ENCODE measurements around the gene CHCT1. TPM values are rescaled to one million over a fixed set of nuclear protein-coding genes. Genes with fewer than 3 reads are reported as not detected.
"Not testable (repeated sequence)": the region's sequence is repeated elsewhere in the genome, so short reads cannot be mapped to it uniquely, and the experiment has no call there.

CHCT1 gene
- total and polyA plus RNA-seq, 12 donors, result 0.44 TPM; not detected in 11

DNA sequence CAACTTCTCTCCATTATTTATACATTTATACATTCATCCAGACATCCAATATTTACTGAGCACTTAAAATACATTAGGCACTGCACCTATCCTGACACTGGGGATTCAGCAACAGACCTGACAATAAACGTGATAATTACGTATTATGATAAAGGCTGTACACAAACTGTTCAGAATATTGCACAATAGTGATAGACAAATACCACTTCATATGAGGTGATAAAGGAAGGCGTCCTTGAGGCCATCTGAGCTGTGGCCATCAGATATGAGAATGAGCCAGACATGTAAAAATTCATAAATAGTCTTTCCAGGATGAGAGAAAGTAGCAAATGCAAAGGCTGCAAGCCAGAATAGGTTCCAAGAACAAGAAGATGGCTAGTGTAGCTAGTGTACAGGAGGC lies 38.9 kb upstream of the CHCT1 start:
- no peaks in the 10 kb centered on the region for H3K27me3 ChIP-seq
- peaks cover 0 to 52% (median 18%) of the 10 kb centered on the region in 9 donors for H3K4me1 ChIP-seq
- no peaks in the 10 kb centered on the region for H3K9me3 ChIP-seq
- intact Hi-C loops (cut with DNase I), result no loop called here
- TF ChIP-seq, protein P1, sequence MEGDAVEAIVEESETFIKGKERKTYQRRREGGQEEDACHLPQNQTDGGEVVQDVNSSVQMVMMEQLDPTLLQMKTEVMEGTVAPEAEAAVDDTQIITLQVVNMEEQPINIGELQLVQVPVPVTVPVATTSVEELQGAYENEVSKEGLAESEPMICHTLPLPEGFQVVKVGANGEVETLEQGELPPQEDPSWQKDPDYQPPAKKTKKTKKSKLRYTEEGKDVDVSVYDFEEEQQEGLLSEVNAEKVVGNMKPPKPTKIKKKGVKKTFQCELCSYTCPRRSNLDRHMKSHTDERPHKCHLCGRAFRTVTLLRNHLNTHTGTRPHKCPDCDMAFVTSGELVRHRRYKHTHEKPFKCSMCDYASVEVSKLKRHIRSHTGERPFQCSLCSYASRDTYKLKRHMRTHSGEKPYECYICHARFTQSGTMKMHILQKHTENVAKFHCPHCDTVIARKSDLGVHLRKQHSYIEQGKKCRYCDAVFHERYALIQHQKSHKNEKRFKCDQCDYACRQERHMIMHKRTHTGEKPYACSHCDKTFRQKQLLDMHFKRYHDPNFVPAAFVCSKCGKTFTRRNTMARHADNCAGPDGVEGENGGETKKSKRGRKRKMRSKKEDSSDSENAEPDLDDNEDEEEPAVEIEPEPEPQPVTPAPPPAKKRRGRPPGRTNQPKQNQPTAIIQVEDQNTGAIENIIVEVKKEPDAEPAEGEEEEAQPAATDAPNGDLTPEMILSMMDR (IDR thresholded peaks at IDR 0.05), result no peak
- H3K36me3 ChIP-seq, result peaks cover 0 to 14% (median 0%) of the 10 kb centered on the region in 9 donors
- no peak for ATAC-seq
- WGBS, 2 donors, result 52 to 54% methylated on average over 3 of the region's 3 CpGs
- no peak overlapping the region for H3K4me3 ChIP-seq
- H3K27ac ChIP-seq, result no peak overlapping the region
- no peak for DNase-seq

DNA sequence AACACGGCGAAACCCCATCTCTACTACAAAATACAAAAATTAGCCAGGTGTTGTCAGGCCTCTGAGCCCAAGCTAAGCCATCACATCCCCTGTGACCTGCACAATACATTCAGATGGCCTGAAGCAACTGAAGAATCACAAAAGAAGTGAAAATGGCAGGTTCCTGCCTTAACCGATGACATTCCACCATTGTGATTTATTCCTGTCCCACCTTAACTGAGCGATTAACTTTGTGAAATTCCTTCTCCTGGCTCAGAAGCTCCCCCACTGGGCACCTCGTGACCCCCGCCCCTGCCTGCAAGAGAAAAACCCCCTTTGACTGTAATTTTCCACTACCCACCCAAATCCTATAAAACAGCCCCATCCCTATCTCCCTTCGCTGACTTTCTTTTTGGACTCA lies 37.4 kb upstream of the CHCT1 start:
- ATAC-seq; intact Hi-C loops (cut with DNase I); DNase-seq; H3K4me3 ChIP-seq; H3K36me3 ChIP-seq; H3K9me3 ChIP-seq; H3K27ac ChIP-seq; H3K27me3 ChIP-seq: not testable (repeated sequence)
- 95 to 97% methylated on average over 7 of the region's 7 CpGs for WGBS, 2 donors
- H3K4me1 ChIP-seq, result peaks cover 0 to 67% (median 32%) of the 10 kb centered on the region in 9 donors

DNA sequence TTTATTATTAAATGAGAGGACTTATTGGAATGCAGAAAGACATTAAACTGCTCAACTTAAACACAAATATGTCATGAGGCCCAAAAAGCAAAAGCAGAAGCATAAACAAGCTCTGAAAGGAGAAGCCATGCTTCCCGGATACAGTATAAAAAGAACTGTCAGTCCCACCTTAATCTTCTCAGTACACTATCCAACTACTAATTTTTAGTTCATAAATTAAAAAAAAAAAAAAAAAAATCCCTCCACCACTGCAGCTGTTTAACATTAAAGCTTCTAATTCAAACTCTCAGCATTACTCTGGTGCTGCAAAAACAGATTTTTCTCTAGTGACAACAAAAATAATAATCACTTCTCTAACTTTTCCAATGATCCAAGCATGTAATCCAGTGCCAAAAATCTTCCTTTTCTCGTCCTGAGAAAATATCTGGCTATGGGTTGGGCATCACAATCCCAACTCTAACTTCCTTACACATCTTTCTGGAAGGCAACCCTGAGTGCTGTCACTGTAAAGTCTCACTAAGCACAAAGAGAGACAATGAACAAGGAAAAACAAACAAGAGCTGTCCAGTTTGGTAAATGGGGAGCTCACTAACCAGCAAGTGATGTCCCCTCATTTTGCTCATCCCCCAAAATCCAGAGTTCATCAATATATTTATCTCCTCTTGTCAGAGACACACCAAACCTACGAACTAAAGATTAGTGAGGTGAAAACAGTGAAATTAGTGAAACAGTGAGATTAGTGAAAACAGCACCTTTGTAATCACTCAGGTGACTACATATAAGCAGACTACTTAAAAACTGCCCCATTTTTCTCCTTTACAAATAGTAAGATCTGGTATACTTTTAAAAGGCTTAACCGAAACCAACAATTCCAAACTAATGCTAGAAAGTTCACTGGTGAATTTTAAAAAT lies 35.9 kb upstream of the CHCT1 start:
- ATAC-seq (no peak), DNase-seq (no peak)
- Histone ChIP-seq H3K27me3 (no peaks in the 10 kb centered on the region), H3K9me3 (no peaks in the 10 kb centered on the region), H3K4me3 (no peak overlapping the region), H3K36me3 (peaks cover 0 to 6% (median 0%) of the 10 kb centered on the region in 9 donors), H3K4me1 (peaks cover 0 to 80% (median 43%) of the 10 kb centered on the region in 9 donors), H3K27ac (peak overlapping the region in 1 of 10 donors; percentile 45)
- WGBS, 2 donors, result 61 to 66% methylated on average over 4 of the region's 4 CpGs
- intact Hi-C loops (cut with DNase I), result no loop called here
- TF ChIP-seq, protein P1 (IDR thresholded peaks at IDR 0.05), result no peak

DNA sequence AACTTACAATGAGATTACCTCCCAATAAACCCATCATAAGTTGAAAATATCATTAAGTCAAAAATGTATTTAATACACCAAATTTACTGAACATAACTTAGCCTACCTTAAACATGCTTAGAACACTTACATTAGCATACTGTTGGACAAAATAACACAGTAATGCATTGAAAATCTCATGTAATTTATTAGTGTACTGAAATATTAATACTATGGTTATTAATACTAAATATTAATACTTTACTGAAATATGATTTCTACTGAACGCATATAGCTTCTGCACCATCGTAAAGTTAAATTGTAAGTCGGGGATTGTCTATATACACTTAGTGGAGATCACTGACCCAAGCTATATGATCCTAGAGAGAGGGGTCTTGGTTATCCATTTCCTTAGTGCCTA lies 34.6 kb upstream of the CHCT1 start:
- DNase-seq (no peak), ATAC-seq (no peak)
- TF ChIP-seq, protein P1 (IDR thresholded peaks at IDR 0.05), result no peak
- intact Hi-C loops (cut with DNase I), result no loop called here
- Histone ChIP-seq H3K27ac (no peak overlapping the region), H3K4me1 (peaks cover 0 to 80% (median 40%) of the 10 kb centered on the region in 9 donors), H3K9me3 (no peaks in the 10 kb centered on the region), H3K4me3 (no peak overlapping the region), H3K27me3 (no peaks in the 10 kb centered on the region), H3K36me3 (peaks cover 0 to under 1% (median 0%) of the 10 kb centered on the region in 9 donors)
- WGBS, 2 donors, result 93 to 94% methylated on average over 3 of the region's 3 CpGs

DNA sequence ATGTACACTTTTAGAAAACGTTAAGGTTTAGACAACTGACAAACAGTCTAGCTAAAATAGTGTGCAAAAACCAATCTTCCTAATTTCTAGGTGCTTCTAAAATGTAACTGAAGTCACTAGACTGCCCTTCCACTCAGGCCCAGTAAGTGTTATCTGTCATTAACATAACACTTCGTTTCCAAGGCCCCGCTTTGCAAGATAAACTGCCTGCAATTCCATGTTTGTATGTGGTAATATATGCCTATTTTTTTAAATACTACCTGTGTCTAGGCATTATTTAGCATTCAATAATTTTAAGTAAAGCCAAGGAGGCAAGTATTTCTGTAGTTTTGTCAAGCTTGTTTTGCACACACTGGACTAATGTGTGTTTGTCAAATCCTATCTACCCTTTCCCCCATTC lies 33.5 kb upstream of the CHCT1 start:
- ATAC-seq (no peak), DNase-seq (no peak)
- Histone ChIP-seq H3K36me3 (no peaks in the 10 kb centered on the region), H3K27ac (no peak overlapping the region), H3K27me3 (no peaks in the 10 kb centered on the region), H3K4me3 (no peak overlapping the region), H3K9me3 (no peaks in the 10 kb centered on the region), H3K4me1 (peaks cover 0 to 80% (median 39%) of the 10 kb centered on the region in 9 donors)
- 31 to 39% methylated on average over 3 of the region's 3 CpGs for WGBS, 2 donors
- intact Hi-C loops (cut with DNase I), result no loop called here
- TF ChIP-seq, protein P1 (IDR thresholded peaks at IDR 0.05), result no peak
